GM19328 (cell line): Measurements from ENCODE around the gene KIF3B.
"Not testable (repeated sequence)": the region's sequence is repeated elsewhere in the genome, so short reads cannot be mapped to it uniquely, and the experiment has no call there.

Experiments used
- ATAC-seq: cut with Tn5 transposase; IDR thresholded peaks from one replicate; pipeline ENCODE4 v1.9.1; 2021; ENCODE audit warnings: mild to moderate bottlenecking, moderate library complexity; ENCODE audit not compliant: unreplicated experiment

KIF3B gene

DNA sequence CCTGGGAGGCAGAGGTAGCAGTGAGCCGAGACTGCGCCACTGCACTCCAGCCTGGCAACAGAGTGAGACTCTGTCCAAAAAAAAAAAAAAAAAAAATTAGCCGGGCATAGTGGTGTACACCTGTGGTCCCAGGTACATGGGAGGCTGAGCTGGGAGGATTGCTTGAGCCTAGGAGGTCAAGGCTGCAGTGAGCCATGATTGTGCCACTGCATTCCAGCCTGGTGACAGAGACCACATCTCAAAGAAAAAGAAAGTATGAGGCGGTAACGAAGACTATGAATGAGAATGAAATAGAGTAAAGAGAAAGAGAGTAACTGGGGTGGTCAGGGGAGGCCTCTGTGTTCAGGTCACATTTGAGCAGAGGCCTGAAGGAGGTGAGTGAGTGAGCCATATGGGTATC, 31.2 kb upstream of the KIF3B start:
- not testable (repeated sequence) for ATAC-seq

DNA sequence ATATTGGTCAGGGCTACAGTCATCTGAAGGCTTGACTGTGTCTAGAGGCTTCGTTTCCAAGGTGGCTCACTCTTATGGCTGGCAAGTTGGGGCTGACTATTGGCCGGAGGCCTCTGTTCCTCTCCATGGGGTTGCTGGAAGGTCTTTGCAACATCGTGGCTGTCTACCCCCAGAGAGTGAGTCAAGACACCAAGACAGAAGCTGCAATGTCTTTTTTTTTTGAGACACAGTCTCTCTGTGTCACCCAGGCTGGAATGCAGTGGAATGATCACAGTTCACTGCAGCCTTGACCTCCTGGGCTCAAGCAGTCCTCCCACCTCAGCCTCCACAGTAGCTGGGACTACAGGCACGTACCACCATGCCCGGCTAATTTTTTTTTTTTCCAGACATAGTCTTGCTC, 29.4 kb upstream of the KIF3B start:
- ATAC-seq = no peak

DNA sequence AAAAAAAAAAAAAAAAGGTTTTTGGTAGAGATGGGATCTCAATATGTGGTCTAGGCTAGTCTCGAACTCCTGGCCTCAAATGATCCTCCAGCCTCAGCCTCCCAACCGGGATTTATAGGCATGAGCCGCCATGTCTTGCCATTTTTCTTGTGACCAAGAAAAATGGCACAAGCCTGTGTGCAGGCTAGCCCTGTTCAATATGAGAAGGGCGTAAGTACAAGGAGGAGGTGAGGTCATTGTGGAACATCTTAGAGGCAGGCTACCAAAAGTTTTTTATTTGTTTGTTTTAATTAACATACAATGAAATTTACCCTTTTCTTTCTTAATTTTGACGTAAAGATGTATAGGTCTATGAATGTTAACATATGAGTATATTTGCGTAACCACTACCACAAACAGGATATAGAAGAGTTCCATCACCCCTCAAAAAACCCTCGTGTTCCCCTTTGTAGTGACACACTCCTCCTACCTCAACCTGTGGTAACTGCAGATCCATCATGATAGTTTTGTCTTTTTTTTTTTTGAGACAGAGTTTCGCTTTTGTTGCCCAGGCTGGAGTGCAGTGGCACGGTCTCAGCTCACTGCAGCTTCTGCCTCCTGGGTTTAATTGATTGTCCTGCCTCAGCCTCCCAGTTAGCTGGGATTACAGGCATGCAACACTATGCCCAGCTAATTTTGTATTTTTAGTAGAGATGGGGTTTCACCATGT, 28.3 kb upstream of the KIF3B start:
- ATAC-seq = no peak

DNA sequence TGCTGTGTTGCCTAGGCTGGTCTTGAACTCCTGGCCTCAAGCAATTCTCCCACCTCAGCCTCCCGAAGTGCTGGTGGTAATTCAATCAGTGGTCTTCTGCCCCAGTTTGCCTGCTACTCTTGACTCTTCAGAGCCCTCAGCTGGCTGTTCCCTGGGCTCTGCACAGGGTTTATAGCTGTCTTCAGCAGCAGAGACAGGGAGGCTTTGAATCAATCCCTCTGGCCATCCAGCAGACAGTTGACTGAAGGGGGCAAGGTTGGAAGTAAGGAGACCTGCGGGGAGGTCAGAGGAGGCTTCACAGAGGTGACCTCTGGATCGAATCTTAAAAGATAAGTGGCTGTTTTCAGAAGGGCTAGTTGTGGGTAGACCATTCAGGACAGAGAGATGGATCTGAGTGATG, 26.0 kb upstream of the KIF3B start:
- no peak for ATAC-seq

- no peak for ATAC-seq
These were observed 25.3 kb upstream of the KIF3B start for GRCh38 chr20:32252189-32252588.

DNA sequence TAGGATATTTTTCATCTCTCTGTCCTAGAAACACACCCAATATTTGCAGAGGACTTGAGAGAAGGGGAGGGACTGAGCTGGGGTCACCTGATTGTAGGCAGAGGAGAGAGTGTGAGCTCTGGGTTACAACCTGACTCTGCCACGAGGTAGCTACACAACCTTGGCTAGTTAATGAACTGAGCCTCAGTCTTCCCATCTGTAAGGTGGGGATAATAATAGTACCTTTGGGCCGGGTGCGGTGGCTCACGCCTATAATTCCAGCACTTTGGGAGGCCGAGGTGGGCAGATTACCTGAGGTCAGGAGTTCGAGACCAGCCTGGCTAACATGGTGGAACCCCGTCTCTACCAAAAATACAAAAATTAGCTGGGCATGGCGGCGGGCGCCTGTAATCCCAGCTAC, 16.5 kb upstream of the KIF3B start:
- not testable (repeated sequence) for ATAC-seq

DNA sequence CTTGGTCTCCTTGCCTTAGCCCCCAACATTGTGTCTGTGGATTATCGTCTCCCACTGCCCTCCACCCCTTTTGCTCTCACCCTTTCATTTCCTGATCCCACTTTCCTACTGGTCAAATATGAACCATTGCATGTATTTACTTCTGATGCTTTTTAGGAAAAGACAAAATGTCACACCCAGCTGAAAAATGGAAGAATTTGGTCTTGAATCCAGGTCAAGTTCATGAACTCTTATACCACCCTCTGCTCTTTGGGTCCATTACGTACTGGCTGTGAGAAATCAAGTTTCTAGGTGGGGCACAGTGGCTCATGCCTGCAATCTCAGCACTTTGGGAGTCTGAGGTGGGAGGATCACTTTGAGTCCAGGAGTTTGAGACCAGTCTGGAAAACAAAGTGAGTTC, 15.8 kb upstream of the KIF3B start:
- no peak for ATAC-seq

GRCh38 chr20:32263398-32263954, 14.0 kb upstream of the KIF3B start:
- no peak for ATAC-seq

DNA sequence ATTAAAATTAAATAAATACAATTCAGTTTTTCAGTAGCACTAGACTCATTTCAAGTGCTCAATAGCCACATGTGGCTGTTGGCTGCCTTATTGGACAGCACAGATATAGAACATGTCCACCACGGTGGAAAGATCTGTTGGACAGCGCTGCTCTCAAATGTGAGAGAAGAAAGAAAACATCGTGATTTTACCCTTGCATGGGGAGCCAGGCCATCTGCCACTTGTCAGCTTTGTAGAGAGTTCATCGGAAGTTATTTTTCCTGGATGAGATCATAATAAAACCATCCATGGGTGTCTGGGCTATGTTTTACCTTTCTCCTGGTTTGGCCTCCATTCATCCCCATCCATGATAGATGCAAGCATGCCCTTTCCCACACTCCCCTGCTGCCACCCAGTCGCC, 5.8 kb upstream of the KIF3B start:
- no peak for ATAC-seq

DNA sequence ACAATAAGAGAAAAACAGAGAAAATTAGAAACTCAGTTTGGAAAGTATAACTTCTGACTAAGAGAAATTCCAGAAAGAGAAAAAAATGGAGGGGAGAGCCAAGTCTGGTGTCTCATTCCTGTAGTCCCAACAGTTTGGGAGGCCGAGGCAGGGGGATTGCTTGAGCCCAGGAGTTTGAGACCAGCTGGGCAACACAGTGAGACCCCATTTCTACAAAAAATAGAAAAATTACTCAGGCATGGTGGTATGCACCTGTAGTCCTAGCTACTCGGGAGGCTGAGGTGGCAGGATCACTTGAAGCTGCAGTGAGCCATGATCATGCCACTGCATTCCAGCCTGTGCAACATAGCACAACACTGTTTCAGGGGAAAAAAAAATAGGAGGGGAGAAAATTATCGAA, 3.1 kb upstream of the KIF3B start:
- ATAC-seq = no peak

GRCh38 chr20:32275163-32275562, 2.3 kb upstream of the KIF3B start:
- ATAC-seq = not testable (repeated sequence)

DNA sequence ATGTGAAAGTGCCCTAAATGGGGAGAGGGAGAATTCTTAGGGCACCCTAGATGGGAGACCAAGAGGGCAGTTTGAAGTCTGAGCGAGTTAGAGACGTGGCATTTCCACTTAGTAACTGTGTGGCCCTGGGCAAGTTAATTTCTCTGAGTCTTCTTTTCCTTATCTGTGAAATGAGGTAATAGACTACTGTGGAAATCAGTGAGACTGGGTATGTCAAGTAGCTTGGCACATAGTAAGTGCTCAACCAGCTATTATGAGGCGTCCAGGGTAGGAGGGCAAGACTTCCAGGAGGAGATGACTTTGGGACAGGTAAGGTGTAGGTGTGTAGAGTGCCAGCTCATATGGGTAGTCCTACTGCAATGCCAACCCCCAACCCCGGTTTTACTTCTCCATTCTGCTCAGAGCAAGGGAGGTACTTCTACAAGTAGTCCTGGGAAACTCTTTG, 770 bp downstream of the KIF3B start:
- ATAC-seq = no peak

DNA sequence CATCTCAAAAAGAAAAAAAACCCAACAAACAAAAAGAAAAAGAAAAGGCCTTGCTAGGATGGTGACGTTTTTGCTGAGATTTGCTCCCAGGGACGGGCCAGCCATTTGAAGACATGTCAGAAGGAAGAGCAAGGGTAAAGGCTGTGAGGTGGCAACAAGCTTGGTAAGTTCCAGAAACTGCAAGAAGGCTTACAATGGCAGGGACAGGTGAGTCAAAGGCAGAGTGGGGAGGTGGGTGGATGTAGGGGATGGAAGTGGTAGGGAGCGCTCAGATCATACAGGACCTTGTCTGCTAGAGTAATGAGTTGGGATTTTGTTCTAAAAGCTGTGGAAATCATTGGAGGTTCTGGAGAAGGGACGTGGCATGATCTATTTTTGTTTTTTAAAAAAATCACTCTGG, 4.3 kb downstream of the KIF3B start:
- ATAC-seq = no peak

DNA sequence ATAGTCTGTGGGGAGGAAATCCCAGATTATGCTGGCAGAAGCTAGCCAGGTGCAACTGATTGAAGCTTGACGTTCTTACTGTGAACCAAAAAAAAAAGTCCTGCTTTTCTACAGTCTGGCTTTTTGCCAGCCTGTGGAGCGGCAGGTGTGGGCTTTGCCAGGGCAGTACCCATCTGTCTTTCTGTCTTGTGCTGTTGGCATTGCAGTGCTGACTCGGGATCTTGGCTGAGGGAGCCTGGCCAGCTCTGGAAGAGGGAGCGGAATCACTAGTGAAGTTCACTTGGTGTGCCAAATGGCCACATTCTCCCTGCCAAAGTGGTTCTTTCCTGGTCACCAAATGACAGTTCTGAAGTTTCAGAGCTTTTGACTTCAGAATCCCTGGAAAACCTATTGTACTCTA, 5.0 kb downstream of the KIF3B start:
- ATAC-seq = no peak

- ATAC-seq = no peak
These were observed 7.7 kb downstream of the KIF3B start for GRCh38 chr20:32285082-32285620.

DNA sequence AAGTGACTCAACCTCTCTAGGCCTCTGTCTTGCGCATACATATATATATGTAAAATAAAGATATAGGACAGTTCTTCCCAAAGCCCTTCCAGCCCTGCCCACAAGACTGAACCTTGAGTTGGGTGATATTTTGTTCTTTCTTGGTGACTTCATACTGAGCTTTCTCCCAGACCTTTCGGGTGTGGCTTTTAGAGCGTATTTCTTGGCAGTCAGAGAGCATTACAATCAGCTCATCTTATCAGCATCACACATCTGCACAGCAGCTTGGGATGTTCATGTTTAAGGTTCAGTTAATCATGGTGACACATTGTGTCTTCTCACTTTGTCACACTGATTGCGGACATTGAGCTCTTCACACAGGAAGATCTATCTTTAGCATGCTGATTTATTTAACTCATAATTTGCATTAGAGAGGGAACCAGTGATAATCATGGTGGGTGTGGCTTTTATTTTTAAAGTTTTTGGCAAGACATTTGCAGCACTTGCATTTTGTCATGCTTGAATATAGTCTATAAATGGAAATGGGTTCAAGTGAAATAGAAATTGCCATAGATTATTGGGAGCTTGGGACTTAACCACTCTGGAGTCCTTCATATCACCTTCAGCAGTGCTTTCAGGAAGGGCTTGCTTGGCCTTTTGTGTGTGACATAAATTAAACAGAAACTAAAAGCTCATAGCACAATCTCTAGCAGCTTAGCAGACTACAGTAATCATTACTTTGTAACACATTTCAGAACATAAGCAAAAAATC, 8.3 kb downstream of the KIF3B start:
- ATAC-seq = peak; percentile 42

GRCh38 chr20:32287231-32287638, 9.8 kb downstream of the KIF3B start:
- ATAC-seq = no peak

- no peak for ATAC-seq
These were observed 10.9 kb downstream of the KIF3B start for GRCh38 chr20:32288225-32288849.

DNA sequence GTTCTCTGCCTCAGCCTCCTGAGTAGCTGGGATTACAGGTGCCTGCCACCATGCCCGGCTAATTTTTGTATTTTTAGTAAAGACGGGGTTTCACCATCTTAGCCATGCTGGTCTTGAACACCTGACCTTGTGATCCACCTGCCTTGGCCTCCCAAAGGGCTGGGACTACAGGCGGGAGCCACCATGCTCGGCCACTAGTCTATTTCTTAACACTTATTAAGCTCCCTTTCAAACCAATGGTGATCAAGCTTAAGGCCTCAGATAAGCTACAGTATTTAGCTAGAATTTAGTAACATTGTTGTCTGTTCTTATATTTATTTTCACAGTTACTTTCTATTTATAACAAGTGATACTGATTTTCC, 11.8 kb downstream of the KIF3B start:
- not testable (repeated sequence) for ATAC-seq

DNA sequence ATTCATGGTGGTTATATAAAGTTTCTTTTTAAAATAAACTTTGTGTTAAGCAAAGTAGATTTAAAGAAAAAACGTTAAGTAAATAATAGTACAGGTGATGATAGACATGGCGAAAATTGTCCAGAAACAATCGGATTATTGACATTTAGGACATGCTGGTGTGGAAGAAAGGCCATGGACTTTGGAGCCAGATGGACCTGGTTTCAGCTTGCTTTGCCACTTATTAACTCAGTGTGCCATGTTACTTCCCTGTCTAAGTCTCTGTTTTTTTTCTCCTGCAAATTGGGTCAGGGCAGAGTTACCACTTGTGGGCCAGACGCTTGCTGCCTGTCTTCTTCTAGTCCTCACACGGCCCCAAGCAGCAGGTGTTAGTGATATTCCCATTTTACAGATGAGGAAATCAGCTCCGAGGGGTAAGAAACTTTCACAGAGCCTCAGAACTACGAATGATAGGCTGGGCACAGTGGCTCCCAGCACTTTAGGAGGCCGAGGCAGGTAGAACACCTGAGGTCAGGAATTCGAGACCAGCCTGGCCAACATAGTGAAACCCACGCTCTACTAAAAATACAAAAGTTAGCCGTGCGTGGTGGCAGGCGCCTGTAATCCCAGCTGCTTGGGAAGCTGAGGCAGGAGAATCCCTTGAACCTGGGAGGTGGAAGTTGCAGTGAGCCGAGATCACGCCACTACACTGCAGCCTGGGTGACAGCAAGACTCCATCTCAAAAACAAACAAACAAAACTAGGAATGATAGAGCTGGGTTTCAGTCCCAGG, 12.4 kb downstream of the KIF3B start:
- ATAC-seq = no peak

DNA sequence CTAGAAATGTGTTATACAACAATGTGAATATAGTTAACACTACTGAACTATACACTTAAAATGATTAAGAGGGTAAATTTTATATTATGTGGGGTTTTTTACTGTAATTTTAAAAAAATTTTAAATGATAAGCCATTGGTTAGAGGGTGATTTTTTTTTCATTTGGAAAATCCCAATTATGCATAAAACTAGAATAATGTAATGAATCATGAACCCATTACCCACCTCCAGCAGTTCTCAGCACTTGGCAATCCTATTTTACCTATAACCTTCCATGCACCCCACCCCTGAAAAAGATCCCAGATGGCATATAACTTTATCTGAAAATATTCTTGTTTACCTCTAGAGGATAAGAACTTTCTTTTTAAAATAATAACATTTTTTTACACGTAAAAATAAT, 13.7 kb downstream of the KIF3B start:
- ATAC-seq = no peak
